ENCODE measurements around the gene IL1RAPL1.

IL1RAPL1 gene

DNA sequence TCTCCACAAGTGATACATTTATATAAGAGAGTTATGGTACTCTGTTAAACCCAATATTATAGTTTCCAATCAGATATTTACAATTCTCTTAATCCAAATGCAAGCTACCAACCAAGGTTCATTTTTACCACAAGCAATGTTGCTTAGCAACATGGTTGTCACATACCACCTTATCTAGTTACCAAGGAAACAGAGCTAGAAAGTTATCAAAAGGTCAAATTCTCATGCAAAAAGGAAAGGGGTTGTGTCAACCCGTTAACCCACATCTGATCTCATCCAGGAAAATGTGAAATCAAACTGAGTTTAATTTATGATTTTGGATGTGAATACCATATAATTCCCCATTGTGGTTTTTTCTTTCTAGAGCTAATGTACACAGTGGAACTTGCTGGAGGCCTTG, 1354.0 kb downstream of the IL1RAPL1 start:
- DNase-seq: no peak

- no peak for DNase-seq
Measured at GRCh38 chrX:29947225-29947624, 1360.0 kb downstream of the IL1RAPL1 start.

DNA sequence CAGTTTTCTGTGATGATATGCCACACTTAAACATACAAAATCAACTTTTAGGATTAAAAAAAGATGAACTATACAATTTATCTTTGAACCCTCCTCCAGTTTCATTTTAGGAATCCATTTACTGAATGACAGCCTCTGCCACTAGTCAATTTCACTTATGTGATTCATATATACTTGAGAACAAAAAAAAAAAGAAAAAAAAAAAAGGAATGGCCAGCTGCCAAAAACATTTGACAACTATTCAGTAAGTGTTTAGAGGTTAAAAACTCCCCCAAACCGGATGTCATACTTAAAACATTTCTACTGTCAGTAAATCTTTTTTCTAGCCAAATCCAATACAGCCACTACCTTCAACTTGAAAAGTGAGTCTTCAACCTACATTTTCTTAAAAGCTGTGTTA, 1361.4 kb downstream of the IL1RAPL1 start:
- no peak for DNase-seq

DNA sequence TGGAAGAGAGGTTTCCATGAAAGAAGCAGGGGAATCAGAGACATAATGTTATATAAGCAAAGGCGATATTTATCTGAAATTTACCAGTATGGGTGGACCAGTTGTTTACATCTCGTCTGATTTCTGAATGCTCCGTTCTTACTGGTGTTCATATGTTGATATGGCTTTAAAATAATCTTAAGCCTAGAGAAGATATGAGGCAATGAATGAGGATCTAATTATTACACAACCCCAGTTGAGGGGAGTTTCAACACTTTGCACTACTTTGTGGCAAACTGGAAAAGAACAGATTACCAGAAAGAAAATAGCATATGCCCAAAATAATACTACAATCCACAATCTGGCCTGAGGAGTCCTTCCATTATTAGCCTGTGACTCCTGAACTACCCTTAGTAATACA, 1364.8 kb downstream of the IL1RAPL1 start:
- DNase-seq: no peak

DNA sequence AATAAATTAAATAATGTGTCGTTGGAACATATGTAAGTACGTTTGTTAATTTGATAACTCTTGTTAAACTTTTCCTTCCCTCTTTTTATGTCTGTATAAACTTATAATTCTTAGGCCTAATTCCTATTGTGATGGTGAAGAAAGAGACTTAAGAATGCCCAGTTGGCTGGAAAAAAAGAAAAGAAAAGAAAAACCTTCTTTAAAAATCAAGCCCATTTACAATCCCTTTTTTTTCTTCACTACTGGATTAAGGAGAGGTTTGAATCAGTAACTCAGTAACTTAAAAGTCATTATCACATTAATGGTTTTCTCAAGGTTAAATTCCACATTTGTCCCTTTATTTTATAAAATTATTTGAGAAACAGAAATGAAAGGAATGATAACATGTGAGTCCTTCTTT, 1374.8 kb downstream of the IL1RAPL1 start:
- DNase-seq: no peak

- DNase-seq: no peak
Measured at GRCh38 chrX:29965634-29966033, 1378.4 kb downstream of the IL1RAPL1 start.

DNA sequence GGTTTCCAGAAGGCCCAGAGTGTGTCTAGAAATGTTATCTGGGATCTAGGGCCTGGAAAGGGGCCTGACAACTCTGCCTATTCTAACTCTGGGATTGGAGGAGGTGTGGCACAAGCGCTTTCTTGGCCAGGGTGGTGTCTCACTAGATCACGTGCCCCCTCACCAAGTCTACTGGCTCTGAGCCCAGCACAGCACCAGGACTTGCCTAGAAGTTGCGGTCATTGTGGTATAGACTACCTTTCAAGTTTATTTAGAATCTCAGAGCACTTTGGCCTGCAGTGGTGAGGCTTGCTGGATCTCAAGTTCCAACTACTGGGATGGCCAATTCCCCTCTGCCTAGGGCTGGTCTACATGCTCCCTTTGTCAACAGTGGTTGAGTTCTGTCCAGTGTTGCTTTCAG, 1404.8 kb downstream of the IL1RAPL1 start:
- no peak for DNase-seq

- DNase-seq: no peak
Measured at GRCh38 chrX:30005813-30006212, 1418.6 kb downstream of the IL1RAPL1 start.
